GM12892 (cell line): ENCODE results near the gene SGCD.
A peak's percentile ranks its signal among the peaks of the same experiment; 100 is the strongest.

Experiments
- DNase-seq: peaks from one replicate; pipeline ENCODE4 v3.0.0; 2011; ENCODE audit not compliant: insufficient read length
- FAIRE-seq: peaks from 2 replicates; lab custom pipeline; 2011; peaks lifted over from hg19 to GRCh38; lab: Jason Lieb, UNC
- POLR2A ChIP-seq: IDR thresholded peaks from 2 replicates; pipeline ENCODE4 v1.6.1; 2011; ENCODE audit warnings: low read depth, low read length, control low read depth
- POLR2AphosphoS5 ChIP-seq: IDR thresholded peaks from 2 replicates; pipeline ENCODE4 v1.6.1; 2011; ENCODE audit warnings: low read depth, low read length, control low read depth
- TAF1 ChIP-seq: IDR thresholded peaks from 2 replicates; pipeline ENCODE4 v1.6.1; 2011; ENCODE audit warnings: low read depth, mild to moderate bottlenecking, control low read depth, low read length, borderline replicate concordance

Gene SGCD

DNA sequence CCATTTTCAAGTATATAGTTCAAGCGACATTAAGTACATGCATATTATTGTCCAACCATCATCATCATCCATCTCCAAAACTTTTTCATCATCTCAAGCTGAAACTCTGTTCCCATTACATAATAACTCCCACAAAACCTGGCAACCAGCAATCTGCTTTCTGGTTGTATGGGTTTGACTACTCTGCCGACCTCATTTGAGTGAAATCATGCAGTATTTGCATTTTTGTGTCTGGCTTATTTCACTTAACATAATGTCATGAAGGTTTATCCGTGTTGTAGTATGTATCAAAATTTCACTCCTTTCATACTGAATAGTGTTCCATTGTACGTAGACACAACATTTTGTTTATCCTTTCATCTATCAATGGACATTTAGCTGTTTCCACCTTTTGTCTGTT, 74.8 kb downstream of the SGCD start:
- TF ChIP-seq POLR2AphosphoS5 (no peak), TAF1 (no peak), POLR2A (no peak)
- no peak for DNase-seq
- FAIRE-seq: no peak

DNA sequence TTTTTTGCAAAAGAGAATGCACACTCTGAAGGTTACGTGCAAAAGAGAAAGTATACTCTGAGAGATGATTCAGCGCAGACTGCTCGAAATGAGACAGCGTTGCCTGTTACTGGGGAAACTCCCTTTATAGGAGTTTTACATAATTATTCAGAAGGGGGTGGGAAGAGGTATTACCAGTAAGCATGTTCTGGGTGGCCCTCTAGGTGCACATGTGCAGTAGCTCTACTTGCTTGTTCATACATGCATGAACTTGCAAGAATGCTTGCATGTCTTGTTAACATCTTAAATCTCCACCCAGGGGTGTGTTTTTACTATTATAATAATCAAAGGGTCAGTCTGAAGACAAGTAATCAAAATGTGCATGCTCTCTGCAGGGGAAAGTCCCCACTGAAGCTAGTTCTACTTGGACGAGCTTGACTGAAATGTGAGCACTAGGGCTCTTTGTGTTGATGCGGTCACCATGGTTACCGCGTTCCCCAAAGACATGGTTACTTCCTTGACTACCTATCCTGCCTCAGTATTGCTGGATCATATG, 75.5 kb downstream of the SGCD start:
- no peak for TF ChIP-seq TAF1
- 0 out of 2 replicates have a peak, but pooled peaks have one; percentile 22 for TF ChIP-seq POLR2A
- FAIRE-seq: peak; percentile 86

GRCh38 chr5:156405988-156406387, 79.0 kb downstream of the SGCD start:
- DNase-seq: no peak
- no peak for TF ChIP-seq POLR2AphosphoS5
- TF ChIP-seq TAF1: no peak
- TF ChIP-seq POLR2A: no peak
- FAIRE-seq: no peak

More for the DNA sequence above, 75.5 kb downstream of the SGCD start:
- DNase-seq: peak; percentile 26

DNA sequence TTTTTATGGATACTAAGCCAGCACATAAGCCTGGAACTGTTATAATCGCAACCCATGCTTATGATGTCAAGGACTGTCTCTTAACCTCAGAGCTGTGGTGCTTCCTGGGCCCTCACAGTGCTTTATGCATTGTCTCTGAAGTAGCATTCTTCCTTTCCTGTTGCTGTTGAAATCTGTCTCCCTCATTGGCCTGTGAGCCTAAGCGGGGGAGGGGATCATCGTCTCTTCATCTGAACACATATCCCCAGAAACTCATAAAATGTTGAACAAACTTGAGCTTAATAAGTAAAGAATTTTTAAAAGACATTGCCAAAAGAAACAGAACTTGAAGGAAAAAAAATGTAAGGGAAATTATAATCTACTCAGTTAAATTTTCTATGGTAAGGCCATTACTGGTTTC, 80.3 kb downstream of the SGCD start:
- FAIRE-seq: no peak
- no peak for TF ChIP-seq POLR2A
- no peak for TF ChIP-seq POLR2AphosphoS5
- no peak for TF ChIP-seq TAF1
- no peak for DNase-seq

DNA sequence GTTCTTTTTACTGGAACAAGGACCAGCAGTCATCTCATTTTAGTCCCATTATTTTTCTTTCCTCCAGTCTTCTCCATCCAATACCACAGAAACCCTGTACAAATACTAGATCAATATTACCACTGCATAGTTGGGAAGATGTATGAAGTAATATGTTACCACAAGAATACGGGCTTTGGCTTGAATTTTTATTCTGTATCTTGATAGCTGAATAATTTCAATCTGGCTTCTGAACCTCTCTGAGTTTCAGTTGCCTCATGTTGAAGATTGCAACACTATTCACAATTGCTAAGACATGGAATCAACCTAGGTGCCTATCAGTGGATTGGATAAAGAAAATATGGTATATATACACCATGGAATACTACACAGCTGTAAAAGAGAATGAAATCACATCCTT, 82.9 kb downstream of the SGCD start:
- no peak for TF ChIP-seq POLR2AphosphoS5
- TF ChIP-seq POLR2A: no peak
- TF ChIP-seq TAF1: no peak
- DNase-seq: no peak
- FAIRE-seq: no peak

- FAIRE-seq (no peak), DNase-seq (no peak)
- no peak for TF ChIP-seq TAF1
- TF ChIP-seq POLR2AphosphoS5: no peak
- no peak for TF ChIP-seq POLR2A
Measured at GRCh38 chr5:156411185-156411613, 84.2 kb downstream of the SGCD start.

DNA sequence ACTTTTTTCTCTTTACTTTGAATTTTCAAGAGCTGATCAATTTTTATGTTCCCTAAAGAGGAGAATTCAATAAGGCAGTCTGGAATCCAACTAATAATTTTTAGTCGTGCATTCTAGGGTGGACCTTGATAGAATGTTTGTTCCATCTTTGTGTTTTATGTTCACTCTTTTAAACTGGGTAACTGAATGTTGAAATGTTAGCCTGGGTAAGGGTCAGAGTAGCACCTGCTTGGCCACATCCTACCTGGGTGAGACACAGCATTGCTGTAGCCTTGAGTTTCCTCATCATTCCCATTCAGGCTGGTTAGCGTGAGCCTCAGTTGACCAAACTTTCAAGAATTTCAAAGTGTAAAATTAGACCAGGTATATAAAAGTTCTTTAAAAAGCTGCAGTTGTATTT, 85.0 kb downstream of the SGCD start:
- FAIRE-seq: no peak
- no peak for TF ChIP-seq POLR2AphosphoS5
- TF ChIP-seq TAF1: no peak
- no peak for TF ChIP-seq POLR2A
- DNase-seq: no peak

- no peak for DNase-seq
- FAIRE-seq: no peak
- TF ChIP-seq TAF1 (no peak), POLR2A (no peak), POLR2AphosphoS5 (no peak)
Measured at GRCh38 chr5:156414391-156414790, 87.4 kb downstream of the SGCD start.

DNA sequence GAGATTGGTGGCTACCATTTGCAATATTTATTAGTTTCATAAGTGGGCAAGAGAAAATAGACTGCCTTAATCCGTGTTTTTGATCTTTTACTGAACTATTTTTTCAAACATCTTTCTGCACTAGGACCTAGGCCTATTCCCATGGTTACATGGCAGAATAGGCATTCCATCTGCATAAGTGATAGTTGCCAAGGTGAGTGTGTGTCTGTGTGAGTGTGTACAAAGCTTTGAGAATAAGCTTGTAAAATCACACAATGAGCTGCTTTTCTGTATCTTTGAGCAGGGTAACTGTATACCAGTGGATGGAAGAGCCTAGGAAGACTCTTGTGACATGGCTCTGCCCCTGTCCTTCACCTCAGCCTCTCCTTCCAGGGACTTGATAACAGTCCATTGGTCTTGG, 92.7 kb downstream of the SGCD start:
- TF ChIP-seq POLR2A: no peak
- no peak for TF ChIP-seq POLR2AphosphoS5
- TF ChIP-seq TAF1: no peak
- FAIRE-seq: no peak

DNA sequence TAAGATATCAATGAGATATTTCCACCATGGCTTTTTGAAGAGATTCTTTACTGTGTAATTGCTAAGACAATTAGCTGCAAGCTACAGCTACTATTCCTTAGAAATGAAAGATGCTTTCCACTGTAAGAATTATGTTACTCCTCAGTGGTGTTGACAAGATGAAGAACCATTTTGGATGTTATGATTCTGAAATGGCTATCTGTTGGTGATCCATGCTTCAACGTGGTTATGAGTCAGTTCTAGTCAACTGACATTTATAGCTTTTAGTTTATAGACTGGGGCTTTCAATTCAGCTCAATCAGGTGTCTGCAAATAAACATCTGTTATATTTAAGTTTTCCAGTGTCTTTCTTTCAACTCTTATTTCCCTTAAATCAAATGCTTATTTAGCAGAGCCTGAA, 93.7 kb downstream of the SGCD start:
- TF ChIP-seq POLR2A (no peak), TAF1 (no peak), POLR2AphosphoS5 (no peak)
- FAIRE-seq (no peak), DNase-seq (no peak)

More for the DNA sequence above, 92.7 kb downstream of the SGCD start:
- DNase-seq: no peak

DNA sequence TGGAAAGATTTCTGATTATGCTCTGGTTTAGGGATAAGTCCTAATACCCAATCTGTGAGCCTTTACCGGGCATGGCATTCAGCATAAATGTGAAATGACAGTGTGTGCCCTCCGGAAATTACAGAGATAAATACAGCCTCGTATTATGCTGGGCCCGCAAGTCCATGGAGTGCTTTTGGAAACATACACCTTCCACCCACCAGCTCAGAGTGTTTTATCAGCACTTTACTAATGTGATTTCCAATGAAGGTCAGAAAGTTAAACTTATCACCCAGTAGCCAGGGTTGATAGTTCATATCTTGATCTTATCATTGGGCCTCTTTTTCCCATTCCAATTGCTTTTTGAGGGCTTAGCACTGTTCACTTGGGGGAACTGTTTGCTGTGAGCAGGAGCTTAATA, 94.8 kb downstream of the SGCD start:
- TF ChIP-seq POLR2A (no peak), TAF1 (no peak), POLR2AphosphoS5 (no peak)
- DNase-seq (no peak), FAIRE-seq (no peak)

DNA sequence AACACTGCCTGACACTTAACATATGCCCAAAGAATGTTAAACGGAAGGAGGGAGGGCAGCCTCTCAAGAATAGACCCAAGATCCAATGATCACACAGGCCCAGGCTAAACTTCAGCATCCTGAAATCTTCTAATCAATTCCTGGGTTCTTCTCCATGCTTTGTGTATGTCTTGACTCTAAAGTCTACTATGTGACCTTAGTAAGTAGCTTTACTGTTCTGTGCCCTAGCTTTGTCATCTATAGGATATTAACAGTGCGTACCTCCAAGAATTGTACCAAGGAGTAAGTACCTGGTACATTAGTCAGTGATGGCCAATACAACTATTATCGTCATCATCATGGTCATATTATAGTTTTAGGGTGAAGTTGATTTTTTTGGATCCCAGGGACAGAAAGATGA, 96.6 kb downstream of the SGCD start:
- DNase-seq (no peak), FAIRE-seq (no peak)
- TF ChIP-seq POLR2A: no peak
- no peak for TF ChIP-seq POLR2AphosphoS5
- no peak for TF ChIP-seq TAF1
